H1 (cell line): Measurements from ENCODE around the gene CHRDL2. TPM values are rescaled to one million over a fixed set of nuclear protein-coding genes. Genes with fewer than 3 reads are reported as not detected.

Source experiments
- CTCF ChIA-PET: fragments of 300-600 bp; sonication (Branson Sonifier 250); formaldehyde crosslinking; loops from one replicate; lab custom pipeline; 2021; ENCODE audit not compliant: partially characterized antibody; lab: Charles Lee
- POLR2A ChIA-PET: fragments of 300-600 bp; sonication (Branson Sonifier 250); formaldehyde crosslinking; loops from one replicate; lab custom pipeline; 2021; ENCODE audit warnings: inconsistent platforms; ENCODE audit not compliant: partially characterized antibody; lab: Charles Lee
- DNase-seq, 2 experiments: peaks; one replicate each; pipeline versions ENCODE4 v3.0.0 to v3.0.0-alpha.2; 2010 to 2022; ENCODE audit warnings: low spot score in 2 of 2, low read depth in 1 of 2, mixed read lengths in 1 of 2
- FAIRE-seq: peaks from 2 replicates; lab custom pipeline; 2011; peaks lifted over from hg19 to GRCh38; lab: Jason Lieb, UNC
- H2AFZ ChIP-seq: 2 replicates; pipeline ENCODE4 v1.8.1; 2012; ENCODE audit warnings: low read length, inconsistent platforms
- H2AK5ac ChIP-seq: 2 replicates; pipeline ENCODE4 v1.6.1; 2013; ENCODE audit warnings: low read depth, low read length
- H2BK120ac ChIP-seq: replicated peaks from 2 replicates; pipeline ENCODE3; 2013; ENCODE audit warnings: low read depth, low read length, inconsistent platforms
- H2BK12ac ChIP-seq: 2 replicates; pipeline ENCODE4 v1.6.1; 2013; ENCODE audit warnings: low read depth, low read length
- H2BK15ac ChIP-seq: 2 replicates; pipeline ENCODE4 v1.6.1; 2013; ENCODE audit warnings: low read length
- H2BK20ac ChIP-seq: 2 replicates; pipeline ENCODE4 v1.6.1; 2013; ENCODE audit warnings: low read length
- H2BK5ac ChIP-seq: 2 replicates; pipeline ENCODE4 v1.6.1; 2013; ENCODE audit warnings: low read depth, low read length
- H3K14ac ChIP-seq: 2 replicates; pipeline ENCODE4 v1.6.1; 2013; ENCODE audit warnings: inconsistent platforms; ENCODE audit not compliant: insufficient read length
- H3K18ac ChIP-seq: 2 replicates; pipeline ENCODE4 v1.6.1; 2013; ENCODE audit warnings: low read length; ENCODE audit errors: extremely low read depth
- H3K23ac ChIP-seq: 2 replicates; pipeline ENCODE4 v1.6.1; 2013; ENCODE audit warnings: inconsistent platforms; ENCODE audit not compliant: insufficient read length
- H3K23me2 ChIP-seq: 2 replicates; pipeline ENCODE4 v1.6.1; 2013; ENCODE audit warnings: low read depth, low read length
- H3K27ac ChIP-seq: 2 replicates; pipeline ENCODE4 v1.6.1; 2011; ENCODE audit warnings: low read depth, low read length, inconsistent platforms
- H3K27me3 ChIP-seq, 4 experiments: replicated peaks in 1 of 4; 1 replicate in 1 of 4; 2 replicates in 3 of 4; pipeline versions ENCODE4 v1.6.1 to v1.8.1; 2011 to 2013; ENCODE audit warnings: low read length in 3 of 4, mild to moderate bottlenecking in 3 of 4, inconsistent platforms in 2 of 4, mixed read lengths in 2 of 4, moderate library complexity in 1 of 4; ENCODE audit not compliant: control insufficient read depth in 3 of 4, insufficient read depth in 3 of 4; ENCODE audit errors: extremely low read depth in 1 of 4
- H3K36me3 ChIP-seq, 4 experiments: 2 replicates each; pipeline versions ENCODE4 v1.6.1 to v1.8.1; 2011 to 2013; ENCODE audit warnings: mild to moderate bottlenecking in 4 of 4, low read length in 3 of 4, moderate library complexity in 2 of 4, control low read depth in 1 of 4, inconsistent platforms in 1 of 4; ENCODE audit not compliant: insufficient read depth in 4 of 4, control insufficient read depth in 2 of 4
- H3K4ac ChIP-seq: replicated peaks from 2 replicates; pipeline ENCODE3; 2013; ENCODE audit warnings: low read length, low read depth, mixed read lengths, inconsistent platforms; ENCODE audit not compliant: insufficient read length
- H3K4me1 ChIP-seq, 4 experiments: replicated peaks in 1 of 4; 1 replicate in 1 of 4; 2 replicates in 3 of 4; pipeline versions ENCODE4 v1.6.1 to v1.8.1; 2011 to 2013; ENCODE audit warnings: low read length in 3 of 4, inconsistent platforms in 2 of 4, mixed read lengths in 1 of 4; ENCODE audit not compliant: insufficient read depth in 4 of 4, control insufficient read depth in 3 of 4
- H3K4me2 ChIP-seq, 2 experiments: 2 replicates each; pipeline versions ENCODE4 v1.6.1 to v1.8.1; 2011 to 2013; ENCODE audit warnings: low read depth in 2 of 2, low read length in 2 of 2, control low read depth in 1 of 2, inconsistent platforms in 1 of 2, mild to moderate bottlenecking in 1 of 2; ENCODE audit not compliant: insufficient read depth in 1 of 2
- H3K4me3 ChIP-seq, 4 experiments: fragments of 200-600, 300-600 bp in 1 of 4; sonication (generic), shearing (Covaris generic), sonication (Bioruptor Twin) in 1 of 4; 2 replicates each; pipeline versions ENCODE4 v1.5.1 to v1.8.1; 2011 to 2016; ENCODE audit warnings: low read length in 4 of 4, low read depth in 3 of 4, control low read depth in 2 of 4, inconsistent platforms in 2 of 4, mild to moderate bottlenecking in 2 of 4, mixed read lengths in 1 of 4, moderate library complexity in 1 of 4; ENCODE audit not compliant: insufficient read depth in 2 of 4; ENCODE audit errors: extremely low read depth in 1 of 4
- H3K56ac ChIP-seq: replicated peaks from 2 replicates; pipeline ENCODE3; 2013; ENCODE audit warnings: low read depth, mild to moderate bottlenecking, mixed read lengths, low read length, inconsistent platforms; ENCODE audit not compliant: insufficient read length
- H3K79me1 ChIP-seq: 2 replicates; pipeline ENCODE4 v1.6.1; 2013; ENCODE audit warnings: low read depth, low read length, control low read depth
- H3K79me2 ChIP-seq, 2 experiments: 2 replicates each; pipeline versions ENCODE4 v1.6.1 to v1.8.1; 2012 to 2013; ENCODE audit warnings: low read length in 2 of 2, mild to moderate bottlenecking in 2 of 2, inconsistent platforms in 1 of 2; ENCODE audit not compliant: insufficient read depth in 2 of 2, control insufficient read depth in 1 of 2
- H3K9ac ChIP-seq, 4 experiments: replicated peaks in 1 of 4; 1 replicate in 1 of 4; 2 replicates in 3 of 4; pipeline versions ENCODE4 v1.6.1 to v1.8.1; 2011 to 2013; ENCODE audit warnings: low read depth in 3 of 4, low read length in 3 of 4, control low read depth in 2 of 4, mild to moderate bottlenecking in 2 of 4, moderate library complexity in 2 of 4, inconsistent platforms in 1 of 4; ENCODE audit errors: extremely low read depth in 1 of 4
- H3K9me3 ChIP-seq, 2 experiments: 2 replicates each; pipeline versions ENCODE4 v1.6.1 to v1.8.1; 2012 to 2013; ENCODE audit warnings: mild to moderate bottlenecking in 2 of 2, moderate library complexity in 2 of 2, control low read depth in 1 of 2, inconsistent platforms in 1 of 2, low read depth in 1 of 2, low read length in 1 of 2, mixed read lengths in 1 of 2; ENCODE audit not compliant: insufficient read depth in 2 of 2
- H4K20me1 ChIP-seq, 2 experiments: replicated peaks in 1 of 2; 2 replicates each; pipeline versions ENCODE3 to v1.8.1; 2011 to 2013; ENCODE audit warnings: inconsistent platforms in 2 of 2, low read length in 2 of 2, mild to moderate bottlenecking in 1 of 2; ENCODE audit not compliant: insufficient read depth in 2 of 2, control insufficient read depth in 1 of 2
- H4K5ac ChIP-seq: 2 replicates; pipeline ENCODE4 v1.6.1; 2013; ENCODE audit warnings: low read length, low read depth, mixed read lengths, inconsistent platforms; ENCODE audit not compliant: insufficient read length
- H4K8ac ChIP-seq: 2 replicates; pipeline ENCODE4 v1.8.0; 2013; ENCODE audit warnings: mild to moderate bottlenecking, moderate library complexity, low read length, inconsistent platforms; ENCODE audit not compliant: insufficient read depth; ENCODE audit errors: extremely low read depth
- H4K91ac ChIP-seq: replicated peaks from 2 replicates; pipeline ENCODE3; 2013; ENCODE audit warnings: low read length, mixed read lengths, inconsistent platforms; ENCODE audit not compliant: insufficient read length
- CBX8 ChIP-seq: fragments of 300-800, 300-1000 bp; sonication (generic); IDR thresholded peaks from 2 replicates; pipeline ENCODE4 v1.7.1; 2016; ENCODE audit warnings: low read depth, low read length, borderline replicate concordance
- CEBPB ChIP-seq: IDR thresholded peaks from 2 replicates; pipeline ENCODE4 v1.6.1; 2012; ENCODE audit warnings: low read depth, low read length
- CREB1 ChIP-seq: IDR thresholded peaks from 2 replicates; pipeline ENCODE4 v1.6.1; 2012; ENCODE audit warnings: inconsistent platforms
- CTBP2 ChIP-seq: IDR thresholded peaks from 2 replicates; pipeline ENCODE4 v1.7.0; 2011; ENCODE audit warnings: borderline replicate concordance, mild to moderate bottlenecking, moderate library complexity, mixed read lengths, low read length; ENCODE audit not compliant: insufficient read depth, insufficient read length
- JUN ChIP-seq: IDR thresholded peaks from 2 replicates; pipeline ENCODE4 v1.6.1; 2011; ENCODE audit warnings: low read depth, mild to moderate bottlenecking, improper control_type of control experiment, low read length
- JUND ChIP-seq: IDR thresholded peaks from 2 replicates; pipeline ENCODE4 v1.6.1; 2011; ENCODE audit warnings: mild to moderate bottlenecking, improper control_type of control experiment, low read length
- NANOG ChIP-seq: IDR thresholded peaks from 2 replicates; pipeline ENCODE4 v1.6.1; 2011; ENCODE audit warnings: low read length, low read depth, mild to moderate bottlenecking, inconsistent platforms; ENCODE audit not compliant: insufficient read depth, poor library complexity, severe bottlenecking
- SP4 ChIP-seq: IDR thresholded peaks from 2 replicates; pipeline ENCODE4 v1.6.1; 2012; ENCODE audit warnings: low read length, inconsistent platforms
- YY1 ChIP-seq: IDR thresholded peaks from 2 replicates; pipeline ENCODE4 v1.6.1; 2011; ENCODE audit warnings: low read depth, mild to moderate bottlenecking, low read length
- WGBS, 2 experiments: shearing (Covaris generic) in 1 of 2; methylation state at CpG; one replicate each; pipeline versions ENCODE4 v1.1.6 to v1.1.7; 2013 to 2015; ENCODE audit warnings: low lambda C conversion rate in 2 of 2, mixed read lengths in 2 of 2, inconsistent platforms in 1 of 2, low coverage in 1 of 2, missing lambda C conversion rate in 1 of 2; ENCODE audit not compliant: insufficient replicate concordance in 2 of 2, insufficient coverage in 1 of 2, insufficient read length in 1 of 2; ENCODE audit errors: extremely low coverage in 1 of 2, missing lambda C conversion rate in 1 of 2; 5-methylcytosine and 5-hydroxymethylcytosine counted together
- polyA plus RNA-seq, 7 experiments: library from polyadenylated mRNA; depleted of rRNA in 3 of 7; stranded (reverse) in 5 of 7; unstranded in 2 of 7; fragments of >200 nt in 5 of 7; fragments of 200-250 nt in 2 of 7; gene quantifications; 1 replicate in 5 of 7; 2 replicates in 1 of 7; 4 replicates in 1 of 7; pipeline versions ENCODE4 v1.2.1 to v1.2.3, GENCODE V29; 2011 to 2013; ENCODE audit warnings: missing spikeins in 2 of 7, mixed read lengths in 2 of 7
- total RNA-seq: library from RNA; stranded (reverse); fragmentation: NEBNext Ultra II Directional; extraction: Animal tissue kit (Norgen Biotek cat#: 25700); gene quantifications from 2 replicates; pipeline ENCODE4 v1.2.1, GENCODE V29; 2021

The CHRDL2 gene
- total and polyA plus RNA-seq, 2 of the 8 experiments (the other 6 are each of a cell fraction or from before 2014, with no cell fraction given): 0.26 to 0.48 TPM

- Histone ChIP-seq H3K14ac (no peak overlapping the region), H3K9me3 (no peaks in the 10 kb centered on the region), H2BK120ac (no peak overlapping the region), H4K8ac (peak overlapping the region; percentile 54; the same call in 1 of the 2 replicates), H2AFZ (0 out of 2 replicates have a peak overlapping the region, but pooled peaks have one; percentile 19), H3K79me1 (no peaks in the 10 kb centered on the region), H3K4me3 (peak overlapping the region; percentile 40 to 64 (median 45); a peak in 5 of 8 replicates), H3K79me2 (no peaks in the 10 kb centered on the region), H4K5ac (no peak overlapping the region), H3K23ac (no peak overlapping the region), H2BK12ac (no peak overlapping the region; the same call in 1 of the 2 replicates), H3K23me2 (no peaks in the 10 kb centered on the region), H2AK5ac (no peak overlapping the region), H3K4ac (no peak overlapping the region), H3K18ac (no peak overlapping the region), H3K9ac (no peak overlapping the region), H3K36me3 (no peaks in the 10 kb centered on the region), H2BK15ac (0 out of 2 replicates have a peak overlapping the region, but pooled peaks have one; percentile 81), H3K4me2 (peak overlapping the region; percentile 49 to 72), H3K27ac (no peak overlapping the region), H4K91ac (no peak overlapping the region), H3K56ac (no peak overlapping the region), H3K4me1 (peaks cover 5 to 8% (median 7%) of the 10 kb centered on the region in 4 experiments; a peak in 6 of 7 replicates), H3K27me3 (peaks cover 0 to 12% (median 7%) of the 10 kb centered on the region in 4 experiments; a peak in 5 of 7 replicates), H2BK5ac (no peak overlapping the region), H2BK20ac (no peak overlapping the region), H4K20me1 (no peaks in the 10 kb centered on the region)
- DNase-seq (peak in 1 of 2 experiments; percentile 48), FAIRE-seq (no peak)
- POLR2A ChIA-PET: interaction anchor here (0.6 to 1.7 kb wide), 3 partner anchors 10 to 65 kb away, joined by 3 to 4 read pairs (median 4); partner anchors contain the start of genes CHRDL2 and RNF169
- WGBS, 2 experiments: 76% methylated on average over 12 of the region's 12 CpGs; no CpG with 5 or more reads in 1 of the 2 experiments
- CTCF ChIA-PET: interaction anchor here (0.5 to 10.2 kb wide), 8 partner anchors 9 to 1764 kb away, joined by 3 to 72 read pairs (median 4); no protein-coding TSS in a partner anchor
- no peak for TF ChIP-seq CTBP2
- no peak for TF ChIP-seq SP4
- TF ChIP-seq CREB1: no peak
- TF ChIP-seq NANOG: no peak
- no peak for TF ChIP-seq YY1
- TF ChIP-seq JUND: no peak
- TF ChIP-seq CBX8: no peak
- no peak for TF ChIP-seq JUN
- no peak for TF ChIP-seq CEBPB
These were observed 47.2 kb downstream of the CHRDL2 start for GRCh38 chr11:74683941-74684481.
